ENCODE results near the gene HOXA4. TPM values are rescaled to one million over a fixed set of nuclear protein-coding genes. Genes with fewer than 3 reads are reported as not detected.

Gene HOXA4
- polyA plus RNA-seq, 3 donors = 0.48 TPM; not detected in 2

DNA sequence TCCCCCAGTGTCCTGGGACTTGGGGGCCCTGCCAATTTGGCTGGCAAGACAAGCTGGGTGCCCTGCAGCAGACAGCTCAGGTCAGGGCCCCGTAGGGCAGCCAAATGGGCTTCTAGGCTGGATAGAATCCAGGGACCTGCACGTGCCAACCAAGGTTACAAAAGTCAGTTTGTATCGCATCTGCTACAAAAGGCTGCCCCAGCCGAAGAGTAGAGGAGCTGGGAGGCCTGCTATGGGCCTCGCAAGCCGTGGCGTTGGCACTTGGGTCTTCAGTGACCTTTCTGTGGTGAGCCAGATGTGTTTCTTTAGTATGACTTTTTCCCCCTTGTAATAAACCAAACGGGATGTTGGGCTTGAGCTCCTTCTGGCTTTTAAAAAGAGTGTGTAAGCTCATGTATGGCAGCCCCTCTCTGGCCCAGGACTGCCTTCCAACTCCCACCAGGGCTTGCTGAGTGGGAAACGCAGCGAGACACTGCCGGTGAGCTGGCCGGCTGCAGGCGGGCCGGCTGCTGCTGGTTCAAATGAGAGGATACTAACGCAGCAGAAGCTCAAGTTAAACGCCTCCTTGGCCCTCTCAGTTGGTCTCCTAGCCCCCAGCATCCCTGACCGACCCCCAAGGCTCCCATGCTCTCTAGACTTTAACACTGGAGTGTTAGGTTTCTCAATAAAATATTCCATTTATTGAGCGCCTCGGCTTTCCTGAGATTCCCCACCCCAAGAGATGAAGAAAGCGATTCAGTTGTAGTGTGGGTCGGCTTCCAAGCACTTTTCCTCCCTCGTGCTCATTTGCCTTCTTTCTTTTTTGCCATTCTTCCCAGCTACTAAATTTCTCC is 46.6 kb upstream of the HOXA4 start:
- H3K27ac Mint-ChIP-seq = no peak overlapping the region
- TF ChIP-seq, protein P1, sequence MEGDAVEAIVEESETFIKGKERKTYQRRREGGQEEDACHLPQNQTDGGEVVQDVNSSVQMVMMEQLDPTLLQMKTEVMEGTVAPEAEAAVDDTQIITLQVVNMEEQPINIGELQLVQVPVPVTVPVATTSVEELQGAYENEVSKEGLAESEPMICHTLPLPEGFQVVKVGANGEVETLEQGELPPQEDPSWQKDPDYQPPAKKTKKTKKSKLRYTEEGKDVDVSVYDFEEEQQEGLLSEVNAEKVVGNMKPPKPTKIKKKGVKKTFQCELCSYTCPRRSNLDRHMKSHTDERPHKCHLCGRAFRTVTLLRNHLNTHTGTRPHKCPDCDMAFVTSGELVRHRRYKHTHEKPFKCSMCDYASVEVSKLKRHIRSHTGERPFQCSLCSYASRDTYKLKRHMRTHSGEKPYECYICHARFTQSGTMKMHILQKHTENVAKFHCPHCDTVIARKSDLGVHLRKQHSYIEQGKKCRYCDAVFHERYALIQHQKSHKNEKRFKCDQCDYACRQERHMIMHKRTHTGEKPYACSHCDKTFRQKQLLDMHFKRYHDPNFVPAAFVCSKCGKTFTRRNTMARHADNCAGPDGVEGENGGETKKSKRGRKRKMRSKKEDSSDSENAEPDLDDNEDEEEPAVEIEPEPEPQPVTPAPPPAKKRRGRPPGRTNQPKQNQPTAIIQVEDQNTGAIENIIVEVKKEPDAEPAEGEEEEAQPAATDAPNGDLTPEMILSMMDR (IDR thresholded peaks at IDR 0.05) = no peak
- H3K27me3 Mint-ChIP-seq (ENCODE audit: low read depth in 3 of 3) = peaks cover 83 to 95% (median 89%) of the 10 kb centered on the region in 3 donors
- H3K9me3 Mint-ChIP-seq = peaks cover 0 to 22% (median 5%) of the 10 kb centered on the region in 7 donors
- H2AFZ ChIP-seq (ENCODE audit: insufficient read depth, low read depth, low read length, poor library complexity, severe bottlenecking) = no peak overlapping the region
- no peak overlapping the region for H3K4me3 ChIP-seq (replicated peaks in 1 of 3; ENCODE audit: low read depth in 2 of 3, low read length in 3 of 3)
- no peak for DNase-seq
- H3K9ac ChIP-seq (ENCODE audit: insufficient read depth, low read length, poor library complexity, severe bottlenecking) = no peak overlapping the region
- H3K79me2 ChIP-seq (ENCODE audit: insufficient read depth, low read length) = no peaks in the 10 kb centered on the region
- H3K27me3 ChIP-seq (ENCODE audit: control insufficient read depth in 2 of 2, insufficient read depth in 2 of 2, low read length in 2 of 2) = peaks cover 46 to 98% of the 10 kb centered on the region in 2 donors
- H3K4me1 ChIP-seq (ENCODE audit: control insufficient read depth in 1 of 2, insufficient read depth in 2 of 2, low read length in 2 of 2) = peaks cover 26 to 35% of the 10 kb centered on the region in 2 donors
- H3K36me3 Mint-ChIP-seq = peaks cover 3 to 16% of the 10 kb centered on the region in 2 donors
- intact Hi-C loops (cut with micrococcal nuclease) = no loop called here
- no peaks in the 10 kb centered on the region for H4K20me1 ChIP-seq (ENCODE audit: insufficient read depth, low read length)
- WGBS (ENCODE audit: insufficient coverage) = 90% methylated on average over 16 of the region's 22 CpGs
- peak overlapping the region in 1 of 2 donors; percentile 35 for H3K4me3 Mint-ChIP-seq
- H3K36me3 ChIP-seq (replicated peaks in 1 of 2; ENCODE audit: control insufficient read depth in 1 of 2, insufficient read depth in 2 of 2, low read length in 2 of 2) = no peaks in the 10 kb centered on the region
- H3K4me1 Mint-ChIP-seq = peaks cover 26% of the 10 kb centered on the region
- peaks cover 14 to 20% of the 10 kb centered on the region in 2 donors for H3K9me3 ChIP-seq (replicated peaks in 1 of 2; ENCODE audit: control insufficient read depth in 1 of 2, insufficient read depth in 1 of 2, low read length in 2 of 2)
- no peak overlapping the region for H3K27ac ChIP-seq (ENCODE audit: low read depth in 1 of 2, low read length in 2 of 2)
- no peak overlapping the region for H3K4me2 ChIP-seq (replicated peaks; ENCODE audit: extremely low read depth, low read length, poor library complexity, severe bottlenecking)

DNA sequence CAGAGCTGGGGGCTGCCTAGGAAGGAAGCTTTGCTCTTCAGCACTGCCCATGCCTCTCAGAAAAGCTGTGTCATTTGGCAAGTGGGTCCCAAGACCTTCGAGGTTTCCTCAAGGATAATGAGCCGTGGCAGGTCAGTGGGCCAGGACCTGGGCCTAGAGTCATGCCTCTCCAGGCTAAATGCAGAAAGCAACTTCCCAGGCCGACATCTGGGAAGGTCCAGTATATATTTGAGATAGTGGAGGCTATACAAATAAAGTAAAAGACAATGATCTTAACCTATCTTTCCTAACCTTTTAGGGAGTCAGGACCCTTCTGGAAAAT is 45.9 kb upstream of the HOXA4 start:
- intact Hi-C loops (cut with micrococcal nuclease) = no loop called here
- peaks cover 8 to 21% of the 10 kb centered on the region in 2 donors for H3K36me3 Mint-ChIP-seq
- peaks cover 49 to 98% of the 10 kb centered on the region in 2 donors for H3K27me3 ChIP-seq (ENCODE audit: control insufficient read depth in 2 of 2, insufficient read depth in 2 of 2, low read length in 2 of 2)
- no peak overlapping the region for H3K27ac Mint-ChIP-seq
- H3K4me3 ChIP-seq (replicated peaks in 1 of 3; ENCODE audit: low read depth in 2 of 3, low read length in 3 of 3) = no peak overlapping the region
- no peak overlapping the region for H3K27ac ChIP-seq (ENCODE audit: low read depth in 1 of 2, low read length in 2 of 2)
- peaks cover 33% of the 10 kb centered on the region for H3K4me1 Mint-ChIP-seq
- H3K9me3 Mint-ChIP-seq = peaks cover 0 to 29% (median 10%) of the 10 kb centered on the region in 7 donors
- peaks cover 32 to 42% of the 10 kb centered on the region in 2 donors for H3K4me1 ChIP-seq (ENCODE audit: control insufficient read depth in 1 of 2, insufficient read depth in 2 of 2, low read length in 2 of 2)
- no peaks in the 10 kb centered on the region for H3K36me3 ChIP-seq (replicated peaks in 1 of 2; ENCODE audit: control insufficient read depth in 1 of 2, insufficient read depth in 2 of 2, low read length in 2 of 2)
- no peak overlapping the region for H2AFZ ChIP-seq (ENCODE audit: insufficient read depth, low read depth, low read length, poor library complexity, severe bottlenecking)
- no peak overlapping the region for H3K9ac ChIP-seq (ENCODE audit: insufficient read depth, low read length, poor library complexity, severe bottlenecking)
- TF ChIP-seq, protein P1 (IDR thresholded peaks at IDR 0.05) = no peak
- DNase-seq = no peak
- no peak overlapping the region for H3K4me2 ChIP-seq (replicated peaks; ENCODE audit: extremely low read depth, low read length, poor library complexity, severe bottlenecking)
- H4K20me1 ChIP-seq (ENCODE audit: insufficient read depth, low read length) = no peaks in the 10 kb centered on the region
- peaks cover 84 to 95% (median 90%) of the 10 kb centered on the region in 3 donors for H3K27me3 Mint-ChIP-seq (ENCODE audit: low read depth in 3 of 3)
- no peaks in the 10 kb centered on the region for H3K79me2 ChIP-seq (ENCODE audit: insufficient read depth, low read length)
- peaks cover 14 to 18% of the 10 kb centered on the region in 2 donors for H3K9me3 ChIP-seq (replicated peaks in 1 of 2; ENCODE audit: control insufficient read depth in 1 of 2, insufficient read depth in 1 of 2, low read length in 2 of 2)
- peak overlapping the region in 1 of 2 donors; percentile 87 for H3K4me3 Mint-ChIP-seq
- WGBS (ENCODE audit: insufficient coverage) = no CpG with 5 or more reads among the region's 3 CpGs
